Calu3 (cell line): Measurements from ENCODE around the gene SH2D4B. TPM values are rescaled to one million over a fixed set of nuclear protein-coding genes. Genes with fewer than 3 reads are reported as not detected.

Experiments
- BruUV-seq: library from RNA; stranded (reverse); fragments of 400-500 nt; replicated peaks from 2 replicates; lab custom pipeline; 2021; lab: Mats Ljungman, UMichigan
- CTCF ChIA-PET: fragments of 300-600 bp; sonication (Branson Sonifier 250); formaldehyde crosslinking; loops from one replicate; lab custom pipeline; 2022; ENCODE audit warnings: antibody characterized with exemption; lab: Charles Lee
- DNase-seq: peaks from one replicate; pipeline ENCODE4 v3.0.0; 2022
- H3K27ac Mint-ChIP-seq: one replicate; pipeline ENCODE4 v1.8.0; 2022; ENCODE audit warnings: mixed read lengths; ENCODE audit not compliant: unreplicated experiment
- H3K27me3 Mint-ChIP-seq: one replicate; pipeline ENCODE4 v1.8.0; 2022; ENCODE audit warnings: mixed read lengths; ENCODE audit not compliant: unreplicated experiment
- H3K36me3 Mint-ChIP-seq: one replicate; pipeline ENCODE4 v1.8.0; 2022; ENCODE audit warnings: mild to moderate bottlenecking, moderate library complexity, mixed read lengths; ENCODE audit not compliant: insufficient read depth, unreplicated experiment
- H3K4me1 Mint-ChIP-seq: one replicate; pipeline ENCODE4 v1.8.0; 2022; ENCODE audit warnings: mild to moderate bottlenecking, low read depth, mixed read lengths; ENCODE audit not compliant: unreplicated experiment
- H3K4me3 Mint-ChIP-seq: one replicate; pipeline ENCODE4 v1.8.0; 2022; ENCODE audit warnings: mild to moderate bottlenecking, low read depth, moderate library complexity, mixed read lengths; ENCODE audit not compliant: unreplicated experiment
- H3K9me3 Mint-ChIP-seq: one replicate; pipeline ENCODE4 v1.8.0; 2022; ENCODE audit warnings: low read depth, mixed read lengths; ENCODE audit not compliant: unreplicated experiment
- intact Hi-C: fragments of 100-400 bp; cut with micrococcal nuclease; formaldehyde crosslinking; loops from one replicate; pipeline ENCODE4 v1.10.0; 2022; ENCODE audit not compliant: unreplicated experiment
- total RNA-seq: library from RNA; stranded (reverse); gene quantifications from 2 replicates; pipeline ENCODE4 v1.2.3, GENCODE V29; 2022
- TF ChIP-seq, protein P1 (sequence below): fragments of 200-600 bp; IDR thresholded peaks from one replicate; pipeline ENCODE4 v1.8.0; 2022; ENCODE audit warnings: antibody characterized with exemption; ENCODE audit not compliant: unreplicated experiment

SH2D4B gene
- total RNA-seq, 1 experiment from 2014 or later = not detected

- DNase-seq = no peak
- intact Hi-C loops = no loop called here
- CTCF ChIA-PET = no interaction called here
- Mint-ChIP-seq H3K9me3 (peaks cover 6% of the 10 kb centered on the region), H3K36me3 (no peaks in the 10 kb centered on the region), H3K4me3 (no peak overlapping the region), H3K27ac (no peak overlapping the region), H3K4me1 (no peaks in the 10 kb centered on the region), H3K27me3 (peaks cover 90% of the 10 kb centered on the region)
- TF ChIP-seq, protein P1, sequence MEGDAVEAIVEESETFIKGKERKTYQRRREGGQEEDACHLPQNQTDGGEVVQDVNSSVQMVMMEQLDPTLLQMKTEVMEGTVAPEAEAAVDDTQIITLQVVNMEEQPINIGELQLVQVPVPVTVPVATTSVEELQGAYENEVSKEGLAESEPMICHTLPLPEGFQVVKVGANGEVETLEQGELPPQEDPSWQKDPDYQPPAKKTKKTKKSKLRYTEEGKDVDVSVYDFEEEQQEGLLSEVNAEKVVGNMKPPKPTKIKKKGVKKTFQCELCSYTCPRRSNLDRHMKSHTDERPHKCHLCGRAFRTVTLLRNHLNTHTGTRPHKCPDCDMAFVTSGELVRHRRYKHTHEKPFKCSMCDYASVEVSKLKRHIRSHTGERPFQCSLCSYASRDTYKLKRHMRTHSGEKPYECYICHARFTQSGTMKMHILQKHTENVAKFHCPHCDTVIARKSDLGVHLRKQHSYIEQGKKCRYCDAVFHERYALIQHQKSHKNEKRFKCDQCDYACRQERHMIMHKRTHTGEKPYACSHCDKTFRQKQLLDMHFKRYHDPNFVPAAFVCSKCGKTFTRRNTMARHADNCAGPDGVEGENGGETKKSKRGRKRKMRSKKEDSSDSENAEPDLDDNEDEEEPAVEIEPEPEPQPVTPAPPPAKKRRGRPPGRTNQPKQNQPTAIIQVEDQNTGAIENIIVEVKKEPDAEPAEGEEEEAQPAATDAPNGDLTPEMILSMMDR = no peak
- BruUV-seq = no TSS peak
These were observed 105.0 kb downstream of the SH2D4B start for GRCh38 chr10:80642661-80643060.

- no TSS peak for BruUV-seq
- TF ChIP-seq, protein P1 = no peak
- no peaks in the 10 kb centered on the region for H3K4me1 Mint-ChIP-seq
- no peak for DNase-seq
- CTCF ChIA-PET = no interaction called here
- peaks cover 75% of the 10 kb centered on the region for H3K27me3 Mint-ChIP-seq
- intact Hi-C loops = no loop called here
- H3K36me3 Mint-ChIP-seq = no peaks in the 10 kb centered on the region
- no peak overlapping the region for H3K4me3 Mint-ChIP-seq
- no peaks in the 10 kb centered on the region for H3K9me3 Mint-ChIP-seq
- H3K27ac Mint-ChIP-seq = no peak overlapping the region
These were observed 108.7 kb downstream of the SH2D4B start for GRCh38 chr10:80646366-80646765.

- intact Hi-C loops = no loop called here
- TF ChIP-seq, protein P1 = no peak
- BruUV-seq = no TSS peak
- Mint-ChIP-seq H3K9me3 (no peaks in the 10 kb centered on the region), H3K27ac (no peak overlapping the region), H3K4me1 (no peaks in the 10 kb centered on the region), H3K36me3 (no peaks in the 10 kb centered on the region), H3K4me3 (no peak overlapping the region), H3K27me3 (peaks cover 70% of the 10 kb centered on the region)
- CTCF ChIA-PET = no interaction called here
- no peak for DNase-seq
These were observed 109.6 kb downstream of the SH2D4B start for GRCh38 chr10:80647173-80647833.

DNA sequence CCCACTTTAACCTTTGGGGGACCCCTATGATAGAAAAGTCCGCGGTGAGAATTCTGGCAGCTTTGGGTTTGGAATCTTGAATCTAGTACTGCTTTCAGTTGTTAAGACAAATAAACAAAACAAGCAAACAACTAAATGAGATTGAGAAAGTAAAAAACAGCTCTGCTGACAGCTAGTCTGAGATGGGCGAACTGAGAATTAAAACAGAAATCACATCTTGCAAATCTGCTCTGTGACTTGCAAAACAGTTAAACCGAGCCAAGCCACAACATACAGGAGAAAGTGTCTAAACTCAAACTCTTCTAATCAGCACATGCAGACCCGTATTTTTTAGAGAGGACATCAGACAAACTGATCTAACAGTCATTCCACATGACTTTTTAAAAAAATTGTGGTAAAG is 110.4 kb downstream of the SH2D4B start:
- Mint-ChIP-seq H3K36me3 (no peaks in the 10 kb centered on the region), H3K27me3 (peaks cover 66% of the 10 kb centered on the region), H3K4me3 (no peak overlapping the region), H3K9me3 (no peaks in the 10 kb centered on the region), H3K27ac (no peak overlapping the region), H3K4me1 (no peaks in the 10 kb centered on the region)
- TF ChIP-seq, protein P1 = no peak
- CTCF ChIA-PET = no interaction called here
- no TSS peak for BruUV-seq
- intact Hi-C loops = no loop called here
- no peak for DNase-seq
